ENCODE results near the gene MAGEA6.

MAGEA6 gene

DNA sequence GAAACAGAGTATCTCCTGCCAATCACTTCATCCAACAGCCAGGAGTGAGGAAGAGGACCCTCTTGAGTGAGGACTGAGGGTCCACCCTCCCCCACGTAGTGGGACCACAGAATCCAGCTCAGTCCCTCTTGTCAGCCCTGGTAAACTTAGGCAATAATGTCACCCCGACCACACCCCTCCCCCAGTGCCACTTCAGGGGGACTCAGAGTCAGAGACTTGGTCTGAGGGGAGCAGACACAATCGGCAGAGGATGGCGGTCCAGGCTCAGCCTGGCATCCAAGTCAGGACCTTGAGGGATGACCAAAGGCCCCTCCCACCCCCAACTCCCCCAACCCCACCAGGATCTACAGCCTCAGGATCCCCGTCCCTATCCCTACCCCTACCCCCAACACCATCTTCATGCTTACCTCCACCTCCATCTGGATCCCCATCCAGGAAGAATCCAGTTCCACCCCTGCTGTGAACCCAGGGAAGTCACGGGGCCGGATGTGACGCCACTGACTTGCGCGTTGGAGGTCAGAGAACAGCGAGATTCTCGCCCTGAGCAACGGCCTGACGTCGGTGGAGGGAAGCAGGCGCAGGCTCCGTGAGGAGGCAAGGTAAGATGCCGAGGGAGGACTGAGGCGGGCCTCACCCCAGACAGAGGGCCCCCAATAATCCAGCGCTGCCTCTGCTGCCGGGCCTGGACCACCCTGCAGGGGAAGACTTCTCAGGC is 36.1 kb downstream of the MAGEA6 start, which contains the start of the genes CSAG1 and MAGEA12:
CSAG1 (minus strand) TSS at position 461 of the 715 bp plus-strand sequence. CDS start 1,261 bp downstream, outside the sequence.
MAGEA12 (plus strand) TSS at position 497 of the 715 bp plus-strand sequence. CDS start 2,405 bp downstream, outside the sequence.
- DNase-seq, result no peak

DNA sequence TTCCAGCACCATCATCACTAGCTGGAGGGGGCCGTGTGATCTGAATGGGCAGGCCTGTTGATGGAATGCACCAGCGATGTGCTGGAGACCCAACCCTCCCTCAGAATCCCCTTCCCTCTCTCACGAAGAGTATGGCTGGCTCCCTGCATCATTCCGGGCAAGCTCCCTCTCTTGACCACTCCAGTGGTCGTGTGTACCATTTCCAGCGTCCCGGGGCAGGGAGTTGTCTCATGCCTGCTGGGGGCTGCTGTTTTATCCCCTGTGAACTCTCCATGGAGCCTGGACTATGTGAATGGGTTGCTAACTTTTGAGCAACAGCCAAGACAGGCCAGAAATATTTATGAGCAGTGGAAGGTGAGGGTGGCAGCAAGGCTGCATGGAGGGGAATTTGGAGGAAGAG is 44.1 kb downstream of the MAGEA6 start:
- DNase-seq, result no peak

Data from CD4-positive, alpha-beta T cell treated with Interleukin-12 subunit alpha and Interleukin-12 subunit beta, for 1 hour (primary cell).